Stimulated activated CD8-positive, alpha-beta memory T cell treated with anti-CD3 and anti-CD28 coated beads, Interleukin-12 subunit alpha, Interleukin-12 subunit beta, amount 100 ng/mL, for 4 hours (primary cell): ENCODE results near the gene FOLR2.
"Not testable (repeated sequence)": the region's sequence is repeated elsewhere in the genome, so short reads cannot be mapped to it uniquely, and the experiment has no call there.

Source experiments
- DNase-seq: peaks from one replicate; pipeline ENCODE4 v3.0.0-alpha.2; 2020; ENCODE audit warnings: low read depth

Gene FOLR2

GRCh38 chr11:72240461-72241290, 24.1 kb downstream of the FOLR2 start:
- DNase-seq = no peak

- no peak for DNase-seq
Observed at GRCh38 chr11:72241291-72241781, 24.7 kb downstream of the FOLR2 start.

GRCh38 chr11:72242141-72242540, 25.5 kb downstream of the FOLR2 start:
- DNase-seq = no peak

- no peak for DNase-seq
Observed at GRCh38 chr11:72243173-72244059, 26.8 kb downstream of the FOLR2 start.

- no peak for DNase-seq
Observed at GRCh38 chr11:72244060-72244360, 27.4 kb downstream of the FOLR2 start, which contains the start of gene PHOX2A. PHOX2A (minus strand) TSS chr11:72244176; CDS start chr11:72244004, 172 bp downstream.

GRCh38 chr11:72244361-72245262, 28.0 kb downstream of the FOLR2 start:
- no peak for DNase-seq

GRCh38 chr11:72245263-72245816, 28.7 kb downstream of the FOLR2 start:
- DNase-seq = no peak

- no peak for DNase-seq
Observed at GRCh38 chr11:72247584-72247983, 31.0 kb downstream of the FOLR2 start.

- no peak for DNase-seq
Observed at GRCh38 chr11:72249961-72250360, 33.4 kb downstream of the FOLR2 start.

- no peak for DNase-seq
Observed at GRCh38 chr11:72250661-72251464, 34.3 kb downstream of the FOLR2 start.

- DNase-seq = no peak
Observed at GRCh38 chr11:72251614-72252013, 35.0 kb downstream of the FOLR2 start.

GRCh38 chr11:72253392-72253791, 36.8 kb downstream of the FOLR2 start:
- no peak for DNase-seq

- DNase-seq = no peak
Observed at GRCh38 chr11:72254299-72254993, 37.9 kb downstream of the FOLR2 start.

GRCh38 chr11:72257570-72257969, 41.0 kb downstream of the FOLR2 start:
- DNase-seq = no peak

GRCh38 chr11:72259490-72259889, 42.9 kb downstream of the FOLR2 start:
- DNase-seq = no peak

GRCh38 chr11:72260574-72260973, 44.0 kb downstream of the FOLR2 start:
- DNase-seq = no peak

- no peak for DNase-seq
Observed at GRCh38 chr11:72263361-72263760, 46.8 kb downstream of the FOLR2 start.

- DNase-seq = no peak
Observed at GRCh38 chr11:72265951-72266350, 49.4 kb downstream of the FOLR2 start.

GRCh38 chr11:72266960-72267359, 50.4 kb downstream of the FOLR2 start:
- DNase-seq = not testable (repeated sequence)
